ENCODE results near the gene CCL17. TPM values are rescaled to one million over a fixed set of nuclear protein-coding genes. Genes with fewer than 3 reads are reported as not detected.
A peak's percentile ranks its signal among the peaks of the same experiment; 100 is the strongest.

The CCL17 gene
- total and polyA plus RNA-seq, 10 of the 15 experiments (the other 5 are each of a cell fraction or from before 2014, with no cell fraction given), result 1.2 to 84.9 (median 34.2) TPM

- no peak for TF ChIP-seq ZBTB4 (CRISPR knock-in tag; IDR thresholded peaks at IDR 0.05)
- TF ChIP-seq ZNF274 (IDR thresholded peaks at IDR 0.05; ENCODE audit: insufficient read depth, insufficient read length), result no peak
- TF ChIP-seq CEBPB (IDR thresholded peaks at IDR 0.05; ENCODE audit: borderline replicate concordance in 1 of 2, low read depth in 2 of 2, low read length in 2 of 2), result no peak; a peak in 1 of 4 replicates
- TF ChIP-seq FOXK2 (IDR thresholded peaks at IDR 0.05), result no peak
- no peak for TF ChIP-seq LARP7 (IDR thresholded peaks at IDR 0.05)
- TF ChIP-seq BACH1 (IDR thresholded peaks at IDR 0.05; ENCODE audit: borderline replicate concordance), result peak; percentile 47; the same call in 1 of the 2 replicates
- TF ChIP-seq PAX5 (IDR thresholded peaks at IDR 0.05; ENCODE audit: borderline replicate concordance, low read depth, low read length), result peak; percentile 93
- no peak for TF ChIP-seq RCOR1 (conservative IDR thresholded peaks at IDR 0.05; ENCODE audit: low read depth, low read length)
- no peak for TF ChIP-seq PRDM15 (CRISPR knock-in tag; IDR thresholded peaks at IDR 0.05)
- no peak for TF ChIP-seq ESRRA (IDR thresholded peaks at IDR 0.05; ENCODE audit: low read length)
- peak; percentile 74 for TF ChIP-seq MTA2 (IDR thresholded peaks at IDR 0.05; ENCODE audit: low read depth)
- TF ChIP-seq RBBP5 (conservative IDR thresholded peaks at IDR 0.05), result no peak
- peak; percentile 84 for TF ChIP-seq CBX5 (IDR thresholded peaks at IDR 0.05; ENCODE audit: low read depth)
- TF ChIP-seq BCL11A (IDR thresholded peaks at IDR 0.05; ENCODE audit: low read depth, low read length), result peak; percentile 67; the same call in 1 of the 2 replicates
- TF ChIP-seq SREBF2 (IDR thresholded peaks at IDR 0.05; ENCODE audit: low read length), result no peak
- TF ChIP-seq SP1 (IDR thresholded peaks at IDR 0.05; ENCODE audit: low read depth, low read length), result peak; percentile 26
- no peak for TF ChIP-seq CEBPZ (IDR thresholded peaks at IDR 0.05; ENCODE audit: low read depth, low read length)
- TF ChIP-seq ZBED1 (IDR thresholded peaks at IDR 0.05; ENCODE audit: borderline replicate concordance), result peak; percentile 95
- TF ChIP-seq ATF7 (IDR thresholded peaks at IDR 0.05; ENCODE audit: low read depth), result peak; percentile 64
- TF ChIP-seq SMC3 (IDR thresholded peaks at IDR 0.05; ENCODE audit: borderline replicate concordance, low read length), result peak; percentile 34; the same call in 1 of the 2 replicates
- TF ChIP-seq GABPA (IDR thresholded peaks at IDR 0.05; ENCODE audit: low read depth), result no peak
- TF ChIP-seq ZSCAN29 (IDR thresholded peaks at IDR 0.05), result no peak
- no peak for TF ChIP-seq SREBF1 (IDR thresholded peaks at IDR 0.05; ENCODE audit: low read length)
Observed at GRCh38 chr16:57377080-57377841, 27.3 kb upstream of the CCL17 start (continued).
